CD14-positive monocyte (primary cell): ENCODE measurements around the gene SCUBE1. TPM values are rescaled to one million over a fixed set of nuclear protein-coding genes. Genes with fewer than 3 reads are reported as not detected.

Experiments
- DNase-seq, 3 donors: peaks; one replicate each; pipeline ENCODE4 v3.0.0-alpha.2; 2011 to 2022
- H2AFZ ChIP-seq: 2 replicates; pipeline ENCODE4 v1.6.0; 2012; ENCODE audit warnings: mild to moderate bottlenecking, low read depth, low read length, inconsistent platforms; ENCODE audit not compliant: insufficient read depth, poor library complexity, severe bottlenecking
- H3K27ac ChIP-seq, 2 donors: 1 replicate in 1 of 2; 2 replicates in 1 of 2; pipeline ENCODE4 v1.5.1; 2012 to 2013; ENCODE audit warnings: low read length in 2 of 2, control low read depth in 1 of 2, inconsistent platforms in 1 of 2, low read depth in 1 of 2, mild to moderate bottlenecking in 1 of 2
- H3K27me3 ChIP-seq, 2 donors: one replicate each; pipeline versions ENCODE4 v1.6.0 to v1.6.1; 2011 to 2013; ENCODE audit warnings: low read length in 2 of 2; ENCODE audit not compliant: control insufficient read depth in 2 of 2, insufficient read depth in 2 of 2
- H3K36me3 ChIP-seq, 2 donors: replicated peaks in 1 of 2; 1 replicate in 1 of 2; 2 replicates in 1 of 2; pipeline versions ENCODE4 v1.5.1 to v1.6.1; 2012 to 2013; ENCODE audit warnings: low read length in 2 of 2, control low read depth in 1 of 2, inconsistent platforms in 1 of 2, mild to moderate bottlenecking in 1 of 2; ENCODE audit not compliant: insufficient read depth in 2 of 2, control insufficient read depth in 1 of 2
- H3K4me1 ChIP-seq, 2 donors: 1 replicate in 1 of 2; 2 replicates in 1 of 2; pipeline versions ENCODE4 v1.5.1 to v1.6.1; 2012 to 2013; ENCODE audit warnings: low read length in 2 of 2, control low read depth in 1 of 2, inconsistent platforms in 1 of 2, mild to moderate bottlenecking in 1 of 2, moderate library complexity in 1 of 2; ENCODE audit not compliant: insufficient read depth in 2 of 2, control insufficient read depth in 1 of 2
- H3K4me2 ChIP-seq: replicated peaks from 2 replicates; pipeline ENCODE3; 2012; ENCODE audit warnings: low read length, moderate library complexity, mild to moderate bottlenecking; ENCODE audit not compliant: poor library complexity, severe bottlenecking; ENCODE audit errors: extremely low read depth
- H3K4me3 ChIP-seq, 3 experiments: fragments of 200-600 bp in 1 of 3; sonication (generic) in 1 of 3; replicated peaks in 1 of 3; 1 replicate in 2 of 3; 2 replicates in 1 of 3; pipeline ENCODE4 v1.5.1; 2011 to 2013; ENCODE audit warnings: low read length in 3 of 3, mild to moderate bottlenecking in 3 of 3, control low read depth in 2 of 3, low read depth in 2 of 3, inconsistent platforms in 1 of 3, moderate library complexity in 1 of 3
- H3K79me2 ChIP-seq: 2 replicates; pipeline ENCODE4 v1.6.0; 2012; ENCODE audit warnings: mild to moderate bottlenecking, control low read depth, inconsistent platforms, low read length, moderate library complexity; ENCODE audit not compliant: insufficient read depth
- H3K9ac ChIP-seq: 2 replicates; pipeline ENCODE4 v1.6.0; 2017; ENCODE audit warnings: low read length, mild to moderate bottlenecking; ENCODE audit not compliant: insufficient read depth, poor library complexity, severe bottlenecking
- H3K9me3 ChIP-seq, 2 donors: replicated peaks in 1 of 2; 1 replicate in 1 of 2; 2 replicates in 1 of 2; pipeline versions ENCODE4 v1.5.1 to v1.6.1; 2012 to 2013; ENCODE audit warnings: low read length in 2 of 2, control low read depth in 1 of 2; ENCODE audit not compliant: control insufficient read depth in 1 of 2, insufficient read depth in 1 of 2
- H4K20me1 ChIP-seq: 2 replicates; pipeline ENCODE4 v1.6.0; 2012; ENCODE audit warnings: mild to moderate bottlenecking, low read length, control low read depth, moderate library complexity; ENCODE audit not compliant: insufficient read depth
- H3K27ac Mint-ChIP-seq, 7 donors: one replicate each; pipeline ENCODE4 v1.8.0; 2020; ENCODE audit warnings: mild to moderate bottlenecking in 7 of 7, mixed read lengths in 7 of 7, moderate library complexity in 6 of 7, inconsistent platforms in 2 of 7
- H3K27me3 Mint-ChIP-seq, 3 donors: one replicate each; pipeline ENCODE4 v1.8.0; 2021 to 2022; ENCODE audit warnings: low read depth in 3 of 3, mild to moderate bottlenecking in 3 of 3, mixed read lengths in 3 of 3, moderate library complexity in 3 of 3, inconsistent platforms in 1 of 3
- H3K36me3 Mint-ChIP-seq, 2 donors: one replicate each; pipeline ENCODE4 v1.8.0; 2020; ENCODE audit warnings: mixed read lengths in 2 of 2, inconsistent platforms in 1 of 2, mild to moderate bottlenecking in 1 of 2
- H3K4me1 Mint-ChIP-seq: one replicate; pipeline ENCODE4 v1.8.0; 2020; ENCODE audit warnings: mild to moderate bottlenecking, mixed read lengths
- H3K4me3 Mint-ChIP-seq, 2 donors: one replicate each; pipeline ENCODE4 v1.8.0; 2020; ENCODE audit warnings: mild to moderate bottlenecking in 2 of 2, mixed read lengths in 2 of 2, moderate library complexity in 1 of 2
- H3K9me3 Mint-ChIP-seq, 7 donors: one replicate each; pipeline ENCODE4 v1.8.0; 2020 to 2022; ENCODE audit warnings: mixed read lengths in 7 of 7, mild to moderate bottlenecking in 6 of 7, moderate library complexity in 6 of 7, inconsistent platforms in 2 of 7
- CTCF ChIP-seq: fragments of 200-600 bp; IDR thresholded peaks from one replicate; pipeline ENCODE4 v1.8.0; 2022; ENCODE audit warnings: antibody characterized with exemption, mild to moderate bottlenecking
- WGBS: methylation state at CpG from one replicate; pipeline ENCODE4 v1.1.5; 2013; ENCODE audit warnings: missing lambda C conversion rate; ENCODE audit not compliant: insufficient coverage; 5-methylcytosine and 5-hydroxymethylcytosine counted together
- intact Hi-C, 2 donors: fragments of 100-400 bp; cut with micrococcal nuclease; formaldehyde crosslinking; loops; one replicate each; pipeline versions ENCODE4 v1.15.0 to v1.15.1; 2023
- polyA plus RNA-seq, 3 donors: library from polyadenylated mRNA; depleted of rRNA in 1 of 3; unstranded in 2 of 3; stranded (reverse) in 1 of 3; fragments of 300-500 nt in 2 of 3; fragments of >200 nt in 1 of 3; fragmentation: Illumina TruSeq in 2 of 3; gene quantifications; 1 replicate in 2 of 3; 2 replicates in 1 of 3; pipeline ENCODE4 v1.2.3, GENCODE V29; 2012 to 2021

SCUBE1 gene
- polyA plus RNA-seq, 3 donors, result 0.20 to 0.32 (median 0.26) TPM

DNA sequence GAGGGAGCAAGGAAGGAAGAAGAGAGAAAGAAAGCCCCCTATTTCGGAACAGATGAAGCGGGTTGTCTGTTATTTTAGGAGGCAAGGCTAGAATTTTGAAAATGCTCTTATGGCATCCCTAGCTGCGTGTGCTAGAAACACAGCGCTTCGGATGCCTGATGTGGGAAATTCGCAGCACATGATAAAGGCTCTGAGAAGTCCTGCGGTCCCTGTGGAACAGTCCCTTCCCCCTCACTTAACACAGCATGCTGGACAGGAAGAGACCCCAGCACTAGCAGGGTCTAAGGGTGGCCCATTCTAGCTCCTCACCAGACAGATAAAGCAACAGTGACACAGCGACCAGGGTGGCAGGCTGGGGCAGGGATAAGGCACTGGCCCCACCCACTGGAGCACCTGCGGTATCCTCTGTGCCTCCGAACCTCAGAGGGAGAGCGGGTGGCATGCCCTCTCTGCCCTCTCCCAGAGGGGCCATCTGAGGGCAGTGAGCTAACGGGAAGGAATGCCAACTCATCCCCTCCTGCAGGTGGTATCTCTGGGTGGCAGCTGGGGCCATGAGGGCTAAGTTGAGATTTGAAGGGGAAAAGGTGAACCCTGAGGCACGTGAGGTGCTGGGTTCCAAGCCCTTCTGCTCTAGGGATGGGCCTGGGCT is 75.7 kb downstream of the SCUBE1 start:
- Histone ChIP-seq H3K4me3 (no peak overlapping the region), H4K20me1 (no peaks in the 10 kb centered on the region), H3K4me1 (peaks cover 18 to 21% of the 10 kb centered on the region in 2 donors), H3K36me3 (no peaks in the 10 kb centered on the region), H3K9ac (no peak overlapping the region), H2AFZ (no peak overlapping the region), H3K9me3 (no peaks in the 10 kb centered on the region), H3K27ac (no peak overlapping the region), H3K79me2 (no peaks in the 10 kb centered on the region), H3K27me3 (peaks cover 0 to 18% of the 10 kb centered on the region in 2 donors), H3K4me2 (no peak overlapping the region)
- 72% methylated on average over 4 of the region's 13 CpGs for WGBS
- Mint-ChIP-seq H3K4me3 (no peak overlapping the region), H3K27ac (no peak overlapping the region), H3K4me1 (peaks cover 20% of the 10 kb centered on the region), H3K27me3 (peaks cover 11 to 23% (median 21%) of the 10 kb centered on the region in 3 donors), H3K36me3 (peaks cover 0 to 8% of the 10 kb centered on the region in 2 donors), H3K9me3 (no peaks in the 10 kb centered on the region)
- no peak for DNase-seq
- TF ChIP-seq CTCF, result no peak
- intact Hi-C loops, result no loop called here

GRCh38 chr22:43266076-43266475 is 77.1 kb downstream of the SCUBE1 start:
- Histone ChIP-seq H2AFZ (no peak overlapping the region), H4K20me1 (no peaks in the 10 kb centered on the region), H3K4me1 (peaks cover 18 to 21% of the 10 kb centered on the region in 2 donors), H3K27me3 (peaks cover 0 to 18% of the 10 kb centered on the region in 2 donors), H3K9ac (no peak overlapping the region), H3K27ac (no peak overlapping the region), H3K36me3 (no peaks in the 10 kb centered on the region), H3K4me2 (no peak overlapping the region), H3K4me3 (no peak overlapping the region), H3K79me2 (no peaks in the 10 kb centered on the region), H3K9me3 (no peaks in the 10 kb centered on the region)
- no peak for TF ChIP-seq CTCF
- no peaks in the 10 kb centered on the region for H3K9me3 Mint-ChIP-seq
- DNase-seq, result no peak
- no peak overlapping the region for H3K27ac Mint-ChIP-seq
- intact Hi-C loops, result no loop called here
- peaks cover 20% of the 10 kb centered on the region for H3K4me1 Mint-ChIP-seq
- H3K27me3 Mint-ChIP-seq, result peaks cover 11 to 28% (median 23%) of the 10 kb centered on the region in 3 donors
- H3K36me3 Mint-ChIP-seq, result peaks cover 0 to 9% of the 10 kb centered on the region in 2 donors
- no peak overlapping the region for H3K4me3 Mint-ChIP-seq
- WGBS, result 46% methylated on average over 3 of the region's 9 CpGs
